BE2C (cell line): ENCODE data around the gene KCNJ6.

Experiments used
- DNase-seq: peaks from one replicate; pipeline ENCODE4 v3.0.0-alpha.2; 2020
- H3K27me3 ChIP-seq: fragments of 250-450 bp; sonication (Bioruptor Pico); 2 replicates; pipeline ENCODE4 v1.5.1; 2020; ENCODE audit warnings: mild to moderate bottlenecking
- H3K36me3 ChIP-seq: fragments of 250-450 bp; sonication (Bioruptor Pico); 2 replicates; pipeline ENCODE4 v1.5.1; 2020; ENCODE audit warnings: mild to moderate bottlenecking
- H3K4me1 ChIP-seq: fragments of 250-450 bp; sonication (Bioruptor Pico); 2 replicates; pipeline ENCODE4 v1.5.1; 2020
- H3K4me3 ChIP-seq: 2 replicates; pipeline ENCODE4 v1.5.1; 2011; ENCODE audit warnings: low read depth, low read length
- H3K9me3 ChIP-seq: fragments of 250-450 bp; sonication (Bioruptor Pico); 2 replicates; pipeline ENCODE4 v1.5.1; 2020
- TF ChIP-seq, protein P1 (sequence below): IDR thresholded peaks from 2 replicates; pipeline ENCODE4 v1.5.1; 2012; ENCODE audit warnings: mild to moderate bottlenecking, low read depth, low read length

The KCNJ6 gene

GRCh38 chr21:37575580-37575979, 340.7 kb downstream of the KCNJ6 start:
- Histone ChIP-seq H3K4me1 (no peaks in the 10 kb centered on the region), H3K36me3 (no peaks in the 10 kb centered on the region), H3K4me3 (no peak overlapping the region), H3K9me3 (no peaks in the 10 kb centered on the region), H3K27me3 (no peaks in the 10 kb centered on the region)
- no peak for DNase-seq
- TF ChIP-seq, protein P1, sequence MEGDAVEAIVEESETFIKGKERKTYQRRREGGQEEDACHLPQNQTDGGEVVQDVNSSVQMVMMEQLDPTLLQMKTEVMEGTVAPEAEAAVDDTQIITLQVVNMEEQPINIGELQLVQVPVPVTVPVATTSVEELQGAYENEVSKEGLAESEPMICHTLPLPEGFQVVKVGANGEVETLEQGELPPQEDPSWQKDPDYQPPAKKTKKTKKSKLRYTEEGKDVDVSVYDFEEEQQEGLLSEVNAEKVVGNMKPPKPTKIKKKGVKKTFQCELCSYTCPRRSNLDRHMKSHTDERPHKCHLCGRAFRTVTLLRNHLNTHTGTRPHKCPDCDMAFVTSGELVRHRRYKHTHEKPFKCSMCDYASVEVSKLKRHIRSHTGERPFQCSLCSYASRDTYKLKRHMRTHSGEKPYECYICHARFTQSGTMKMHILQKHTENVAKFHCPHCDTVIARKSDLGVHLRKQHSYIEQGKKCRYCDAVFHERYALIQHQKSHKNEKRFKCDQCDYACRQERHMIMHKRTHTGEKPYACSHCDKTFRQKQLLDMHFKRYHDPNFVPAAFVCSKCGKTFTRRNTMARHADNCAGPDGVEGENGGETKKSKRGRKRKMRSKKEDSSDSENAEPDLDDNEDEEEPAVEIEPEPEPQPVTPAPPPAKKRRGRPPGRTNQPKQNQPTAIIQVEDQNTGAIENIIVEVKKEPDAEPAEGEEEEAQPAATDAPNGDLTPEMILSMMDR = no peak

- Histone ChIP-seq H3K9me3 (no peaks in the 10 kb centered on the region), H3K4me1 (no peaks in the 10 kb centered on the region), H3K4me3 (no peak overlapping the region), H3K36me3 (no peaks in the 10 kb centered on the region), H3K27me3 (no peaks in the 10 kb centered on the region)
- TF ChIP-seq, protein P1 = no peak
- DNase-seq = no peak
Observed at GRCh38 chr21:37574751-37575150, 341.5 kb downstream of the KCNJ6 start.

GRCh38 chr21:37574316-37574715, 341.9 kb downstream of the KCNJ6 start:
- Histone ChIP-seq H3K9me3 (no peaks in the 10 kb centered on the region), H3K4me1 (no peaks in the 10 kb centered on the region)
- TF ChIP-seq, protein P1 = no peak

DNA sequence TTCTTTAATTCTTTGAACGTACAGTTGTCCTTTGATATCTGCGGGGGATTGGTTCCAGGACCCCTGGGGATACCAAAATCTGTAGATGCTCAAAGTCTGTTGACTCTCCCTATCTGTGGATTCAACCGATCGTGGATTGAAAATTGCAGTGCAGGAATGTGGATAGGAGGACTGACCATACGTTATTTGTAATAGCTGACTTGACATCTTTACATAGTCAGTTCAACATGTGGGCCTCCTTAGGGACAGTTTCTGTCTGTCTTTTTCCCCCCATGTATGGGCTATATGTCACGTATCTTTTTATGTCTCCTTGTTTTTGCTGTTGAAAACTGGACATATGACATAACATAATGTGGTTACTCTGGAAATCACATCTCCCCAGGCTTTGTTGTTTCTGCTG, 344.8 kb downstream of the KCNJ6 start:
- H3K36me3 ChIP-seq = no peaks in the 10 kb centered on the region
- H3K4me1 ChIP-seq = no peaks in the 10 kb centered on the region

More at GRCh38 chr21:37574316-37574715, 341.9 kb downstream of the KCNJ6 start:
- DNase-seq = no peak
- Histone ChIP-seq H3K4me3 (no peak overlapping the region), H3K36me3 (no peaks in the 10 kb centered on the region), H3K27me3 (no peaks in the 10 kb centered on the region)

GRCh38 chr21:37568916-37569315, 347.3 kb downstream of the KCNJ6 start:
- H3K4me1 ChIP-seq = no peaks in the 10 kb centered on the region

More for the DNA sequence above, 344.8 kb downstream of the KCNJ6 start:
- TF ChIP-seq, protein P1 = no peak
- DNase-seq = no peak
- Histone ChIP-seq H3K4me3 (no peak overlapping the region), H3K27me3 (no peaks in the 10 kb centered on the region), H3K9me3 (no peaks in the 10 kb centered on the region)

DNA sequence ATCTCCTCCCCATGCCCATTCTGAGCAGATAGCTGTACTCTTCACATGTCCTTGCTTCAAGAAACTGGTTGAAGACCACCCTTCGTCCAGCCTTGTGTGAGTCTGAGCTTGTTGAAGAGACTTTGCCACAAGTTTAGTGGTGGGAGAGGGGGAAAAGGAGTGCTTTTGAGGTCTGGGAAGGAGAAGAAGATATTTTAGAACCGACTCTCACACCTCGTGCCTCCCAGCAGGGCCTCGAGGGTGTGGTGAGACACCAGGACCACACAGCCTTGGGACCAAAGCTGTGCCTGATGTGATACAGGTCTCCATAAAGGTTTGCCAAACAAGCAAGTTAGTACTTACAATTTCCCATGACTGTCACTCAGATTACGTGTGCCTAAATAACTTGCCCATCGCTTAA, 347.8 kb downstream of the KCNJ6 start:
- TF ChIP-seq, protein P1 = no peak
- H3K27me3 ChIP-seq = no peaks in the 10 kb centered on the region
- no peak for DNase-seq

More at GRCh38 chr21:37568916-37569315, 347.3 kb downstream of the KCNJ6 start:
- no peaks in the 10 kb centered on the region for H3K36me3 ChIP-seq
- H3K27me3 ChIP-seq = no peaks in the 10 kb centered on the region
- no peaks in the 10 kb centered on the region for H3K9me3 ChIP-seq
- no peak overlapping the region for H3K4me3 ChIP-seq
- TF ChIP-seq, protein P1 = no peak
- DNase-seq = no peak

More for the DNA sequence above, 347.8 kb downstream of the KCNJ6 start:
- H3K36me3 ChIP-seq = no peaks in the 10 kb centered on the region
- no peaks in the 10 kb centered on the region for H3K4me1 ChIP-seq
- H3K4me3 ChIP-seq = no peak overlapping the region
- H3K9me3 ChIP-seq = no peaks in the 10 kb centered on the region
